Neural cell (in vitro differentiated cells): ENCODE measurements around the gene TRAT1. TPM values are rescaled to one million over a fixed set of nuclear protein-coding genes. Genes with fewer than 3 reads are reported as not detected.

Experiments used
- H2AFZ ChIP-seq: fragments of 200-600, 300-800 bp; sonication (generic), shearing (Covaris generic); 2 replicates; pipeline ENCODE4 v1.6.0; 2014; ENCODE audit warnings: low read depth, mild to moderate bottlenecking, antibody characterized with exemption, low read length, moderate library complexity
- H3F3A ChIP-seq: fragments of 200-600 bp; shearing (Covaris generic); 2 replicates; pipeline ENCODE4 v1.6.1; 2016; ENCODE audit warnings: mild to moderate bottlenecking, moderate library complexity, mixed read lengths, antibody characterized with exemption, low read length; ENCODE audit not compliant: insufficient read depth, poor library complexity, severe bottlenecking
- H3K27ac ChIP-seq: fragments of 200-600, 300-800 bp; sonication (generic), shearing (Covaris generic); 2 replicates; pipeline ENCODE4 v1.5.1; 2014; ENCODE audit warnings: mild to moderate bottlenecking, low read length, moderate library complexity
- H3K27me3 ChIP-seq: fragments of 300-800, 200-600 bp; sonication (generic), shearing (Covaris generic); 2 replicates; pipeline ENCODE4 v1.6.0; 2014; ENCODE audit warnings: mild to moderate bottlenecking, low read depth, low read length, moderate library complexity; ENCODE audit not compliant: insufficient read depth
- H3K36me3 ChIP-seq: fragments of 300-800, 200-600 bp; sonication (generic), shearing (Covaris generic); 2 replicates; pipeline ENCODE4 v1.5.1; 2014; ENCODE audit warnings: mild to moderate bottlenecking, antibody characterized with exemption, low read length, moderate library complexity; ENCODE audit not compliant: insufficient read depth
- H3K4me2 ChIP-seq: fragments of 300-800, 200-600 bp; sonication (generic), shearing (Covaris generic); 2 replicates; pipeline ENCODE4 v1.6.0; 2014; ENCODE audit warnings: mild to moderate bottlenecking, low read length
- H3K4me3 ChIP-seq: fragments of 300-800, 200-600 bp; sonication (generic), shearing (Covaris generic); 2 replicates; pipeline ENCODE4 v1.5.1; 2014; ENCODE audit warnings: mild to moderate bottlenecking, low read length, moderate library complexity
- H3K79me2 ChIP-seq: fragments of 200-600 bp; shearing (Covaris generic); replicated peaks from 2 replicates; pipeline ENCODE4 v1.6.0; 2014; ENCODE audit warnings: mild to moderate bottlenecking, low read length, moderate library complexity; ENCODE audit not compliant: insufficient read depth
- H3K9ac ChIP-seq: fragments of 300-800, 200-600 bp; sonication (generic), shearing (Covaris generic); 2 replicates; pipeline ENCODE4 v1.6.1; 2016; ENCODE audit warnings: mild to moderate bottlenecking, low read length, mixed read lengths
- H3K9me2 ChIP-seq: fragments of 200-600 bp; shearing (Covaris generic); 2 replicates; pipeline ENCODE4 v1.6.1; 2016; ENCODE audit warnings: mild to moderate bottlenecking, low read length, mixed read lengths; ENCODE audit not compliant: insufficient read depth
- H3K9me3 ChIP-seq: fragments of 200-600, 300-800 bp; sonication (generic), shearing (Covaris generic); 2 replicates; pipeline ENCODE4 v1.6.1; 2016; ENCODE audit warnings: mild to moderate bottlenecking, mixed run types, low read length, moderate library complexity, mixed read lengths
- H4K20me1 ChIP-seq: fragments of 200-600 bp; shearing (Covaris generic); 2 replicates; pipeline ENCODE4 v1.6.1; 2016; ENCODE audit warnings: mild to moderate bottlenecking, mixed run types; ENCODE audit not compliant: insufficient read depth
- CTCF ChIP-seq: fragments of 450-650 bp; IDR thresholded peaks from 2 replicates; pipeline ENCODE4 v1.5.1; 2014; ENCODE audit warnings: antibody characterized with exemption, mild to moderate bottlenecking, moderate library complexity; ENCODE audit not compliant: poor library complexity, severe bottlenecking
- EP300 ChIP-seq: fragments of 450-650 bp; conservative IDR thresholded peaks from 2 replicates; pipeline ENCODE4 v1.6.1; 2014; ENCODE audit warnings: antibody characterized with exemption, mild to moderate bottlenecking, moderate library complexity; ENCODE audit not compliant: poor library complexity, severe bottlenecking
- EZH2 ChIP-seq: fragments of 200-600, 300-800 bp; shearing (Covaris generic), sonication (generic); IDR thresholded peaks from 2 replicates; pipeline ENCODE4 v1.6.1; 2014; ENCODE audit warnings: antibody characterized with exemption, low read length, borderline replicate concordance, mild to moderate bottlenecking; ENCODE audit not compliant: insufficient read depth, poor library complexity, severe bottlenecking
- MXI1 ChIP-seq: fragments of 450-650 bp; conservative IDR thresholded peaks from 2 replicates; pipeline ENCODE4 v1.6.1; 2014; ENCODE audit warnings: antibody characterized with exemption, mild to moderate bottlenecking; ENCODE audit not compliant: poor library complexity, severe bottlenecking
- POLR2AphosphoS5 ChIP-seq: IDR thresholded peaks from 2 replicates; pipeline ENCODE4 v1.6.1; 2012
- RAD21 ChIP-seq: fragments of 450-650 bp; conservative IDR thresholded peaks from 2 replicates; pipeline ENCODE4 v1.6.1; 2014; ENCODE audit warnings: antibody characterized with exemption, mild to moderate bottlenecking, moderate library complexity
- REST ChIP-seq: IDR thresholded peaks from 2 replicates; pipeline ENCODE4 v1.6.1; 2012; ENCODE audit warnings: borderline replicate concordance
- SMC3 ChIP-seq: fragments of 450-650 bp; conservative IDR thresholded peaks from 2 replicates; pipeline ENCODE4 v1.6.1; 2014; ENCODE audit warnings: antibody characterized with exemption, mild to moderate bottlenecking, moderate library complexity; ENCODE audit not compliant: poor library complexity
- TAF1 ChIP-seq: IDR thresholded peaks from 2 replicates; pipeline ENCODE4 v1.6.1; 2012; ENCODE audit warnings: low read depth
- polyA plus RNA-seq: library from polyadenylated mRNA; depleted of rRNA; stranded (reverse); fragments of >200 nt; gene quantifications from 2 replicates; pipeline ENCODE4 v1.2.3, GENCODE V29; 2014

TRAT1 gene
- polyA plus RNA-seq, 1 donor from 2014 or later = not detected

GRCh38 chr3:108877901-108878300, 55.3 kb downstream of the TRAT1 start:
- Histone ChIP-seq H3K4me2 (no peak overlapping the region), H2AFZ (no peak overlapping the region), H3K79me2 (no peaks in the 10 kb centered on the region), H4K20me1 (no peaks in the 10 kb centered on the region), H3K9me2 (no peaks in the 10 kb centered on the region), H3K9me3 (no peaks in the 10 kb centered on the region), H3F3A (no peaks in the 10 kb centered on the region), H3K27me3 (no peaks in the 10 kb centered on the region), H3K4me3 (no peak overlapping the region), H3K9ac (no peak overlapping the region), H3K36me3 (no peaks in the 10 kb centered on the region), H3K27ac (no peak overlapping the region)
- TF ChIP-seq EP300 (no peak), CTCF (no peak), POLR2AphosphoS5 (no peak), TAF1 (no peak), SMC3 (no peak), EZH2 (no peak), MXI1 (no peak), RAD21 (no peak), REST (no peak)

- Histone ChIP-seq H3K9me3 (no peaks in the 10 kb centered on the region), H3K27ac (no peak overlapping the region), H3K4me2 (no peak overlapping the region), H4K20me1 (no peaks in the 10 kb centered on the region), H3K27me3 (no peaks in the 10 kb centered on the region), H3K36me3 (no peaks in the 10 kb centered on the region), H3K4me3 (no peak overlapping the region), H2AFZ (no peak overlapping the region), H3K9ac (no peak overlapping the region), H3K9me2 (no peaks in the 10 kb centered on the region), H3K79me2 (no peaks in the 10 kb centered on the region), H3F3A (no peaks in the 10 kb centered on the region)
- TF ChIP-seq SMC3 (no peak), REST (no peak), EP300 (no peak), POLR2AphosphoS5 (no peak)
Measured at GRCh38 chr3:108879915-108880314, 57.3 kb downstream of the TRAT1 start.
